Measurements from ENCODE around the gene C12orf76. TPM values are rescaled to one million over a fixed set of nuclear protein-coding genes. Genes with fewer than 3 reads are reported as not detected.

The C12orf76 gene
- polyA plus RNA-seq, 1 of the 3 experiments (the other 2 are of a cell fraction): 29.2 TPM

GRCh38 chr12:110084314-110085015, 36.1 kb upstream of the C12orf76 start (continued):
- TF ChIP-seq ZBTB33 (IDR thresholded peaks at IDR 0.05; ENCODE audit: borderline replicate concordance, low read depth) (no peak), TCF12 (IDR thresholded peaks at IDR 0.05) (no peak), EP300 (IDR thresholded peaks at IDR 0.05; ENCODE audit: borderline replicate concordance in 1 of 2, low read depth in 1 of 2, low read length in 1 of 2) (no peak), FOXM1 (IDR thresholded peaks at IDR 0.05; ENCODE audit: low read depth) (no peak), CHD2 (IDR thresholded peaks at IDR 0.05; ENCODE audit: low read length, partially characterized antibody) (no peak)
- TF ChIP-seq, protein P1, sequence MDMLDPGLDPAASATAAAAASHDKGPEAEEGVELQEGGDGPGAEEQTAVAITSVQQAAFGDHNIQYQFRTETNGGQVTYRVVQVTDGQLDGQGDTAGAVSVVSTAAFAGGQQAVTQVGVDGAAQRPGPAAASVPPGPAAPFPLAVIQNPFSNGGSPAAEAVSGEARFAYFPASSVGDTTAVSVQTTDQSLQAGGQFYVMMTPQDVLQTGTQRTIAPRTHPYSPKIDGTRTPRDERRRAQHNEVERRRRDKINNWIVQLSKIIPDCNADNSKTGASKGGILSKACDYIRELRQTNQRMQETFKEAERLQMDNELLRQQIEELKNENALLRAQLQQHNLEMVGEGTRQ (IDR thresholded peaks at IDR 0.05; ENCODE audit: borderline replicate concordance, low read depth, low read length): no peak

GRCh38 chr12:110080410-110080809, 32.1 kb upstream of the C12orf76 start:
- ChIA-PET CTCF (no interaction called here), POLR2A (no interaction called here)
- Histone ChIP-seq H3K27me3 (ENCODE audit: insufficient read depth) (no peaks in the 10 kb centered on the region), H3K9me2 (no peaks in the 10 kb centered on the region), H3K36me3 (replicated peaks in 1 of 2; ENCODE audit: control insufficient read depth in 1 of 2, insufficient read depth in 2 of 2, low read length in 1 of 2) (no peaks in the 10 kb centered on the region), H3K79me2 (ENCODE audit: insufficient read depth) (no peaks in the 10 kb centered on the region), H3K9me3 (no peaks in the 10 kb centered on the region), H3K27ac (ENCODE audit: low read depth in 2 of 2, low read length in 1 of 2) (no peak overlapping the region), H2AFZ (ENCODE audit: low read depth) (no peak overlapping the region), H3K4me1 (ENCODE audit: control insufficient read depth in 1 of 2, insufficient read depth in 2 of 2, low read depth in 1 of 2, low read length in 1 of 2) (no peaks in the 10 kb centered on the region), H4K20me1 (ENCODE audit: insufficient read depth) (no peaks in the 10 kb centered on the region), H3K4me3 (ENCODE audit: low read depth in 2 of 2, low read length in 1 of 2) (no peak overlapping the region), H3K4me2 (no peak overlapping the region), H3F3A (replicated peaks; ENCODE audit: insufficient read depth) (no peaks in the 10 kb centered on the region), H3K9ac (no peak overlapping the region)
- TF ChIP-seq REST (IDR thresholded peaks at IDR 0.05; ENCODE audit: low read depth, low read length): no peak
- no peak for TF ChIP-seq SIN3A (IDR thresholded peaks at IDR 0.05; ENCODE audit: borderline replicate concordance, low read depth, low read length)
- TF ChIP-seq RAD21 (IDR thresholded peaks at IDR 0.05; ENCODE audit: low read length): no peak
- no peak for TF ChIP-seq POLR2AphosphoS5 (IDR thresholded peaks at IDR 0.05; ENCODE audit: low read depth, low read length)
- no peak for TF ChIP-seq CTCF (IDR thresholded peaks at IDR 0.05)
- TF ChIP-seq RXRA (IDR thresholded peaks at IDR 0.05; ENCODE audit: borderline replicate concordance, low read depth): no peak
- no peak for TF ChIP-seq MXI1 (IDR thresholded peaks at IDR 0.05; ENCODE audit: low read depth, low read length)
- no peak for TF ChIP-seq ELF1 (IDR thresholded peaks at IDR 0.05)
- no peak for TF ChIP-seq FOXM1 (IDR thresholded peaks at IDR 0.05; ENCODE audit: low read depth)
- no peak for DNase-seq
- 88% methylated on average over 7 of the region's 7 CpGs for WGBS (ENCODE audit: low lambda C conversion rate)
